Adrenal gland (tissue), 12 donors: ENCODE results near the gene MAVS. TPM values are rescaled to one million over a fixed set of nuclear protein-coding genes. Genes with fewer than 3 reads are reported as not detected.
A peak's percentile ranks its signal among the peaks of the same experiment; 100 is the strongest.

ENCODE experiments used
- DNase-seq, 7 donors: peaks; one replicate each; pipeline ENCODE4 v3.0.0-alpha.2; 2019 to 2020
- H3K27ac ChIP-seq, 5 donors: fragments of 200-600 bp; sonication (generic) in 4 of 5; 1 replicate in 3 of 5; 2 replicates in 2 of 5; pipeline versions ENCODE4 v1.5.1 to v1.8.0; 2016 to 2020; ENCODE audit warnings: mild to moderate bottlenecking in 1 of 5
- H3K27me3 ChIP-seq: fragments of 200-600 bp; 2 replicates; pipeline ENCODE4 v1.8.0; 2021
- H3K36me3 ChIP-seq, 2 donors: fragments of 200-600 bp; replicated peaks in 1 of 2; 1 replicate in 1 of 2; 2 replicates in 1 of 2; pipeline versions ENCODE4 v1.5.1 to v1.8.0; 2018 to 2022
- H3K4me1 ChIP-seq, 2 donors: fragments of 200-600 bp; replicated peaks in 1 of 2; 1 replicate in 1 of 2; 2 replicates in 1 of 2; pipeline versions ENCODE4 v1.5.1 to v1.8.0; 2018 to 2021
- H3K4me3 ChIP-seq, 4 donors: fragments of 200-600 bp; sonication (generic) in 3 of 4; one replicate each; pipeline ENCODE4 v1.5.1; 2016 to 2018
- H3K9me3 ChIP-seq, 3 donors: fragments of 200-600 bp; sonication (generic) in 1 of 3; replicated peaks in 1 of 3; 1 replicate in 2 of 3; 2 replicates in 1 of 3; pipeline versions ENCODE4 v1.5.1 to v1.8.0; 2016 to 2021
- POLR2A ChIP-seq, 2 donors: fragments of 450-650 bp; IDR thresholded peaks; one replicate each; pipeline ENCODE4 v1.6.1; 2017; ENCODE audit warnings: antibody characterized with exemption in 2 of 2, mild to moderate bottlenecking in 2 of 2, moderate library complexity in 1 of 2
- WGBS, 4 donors: extraction: QIAGEN DNeasy Blood & Tissue Kit in 2 of 4; methylation state at CpG; one replicate each; pipeline versions ENCODE4 v1.1.5 to v1.1.7; 2013 to 2017; 5-methylcytosine and 5-hydroxymethylcytosine counted together
- intact Hi-C, 2 donors: fragments of 100-400 bp; cut with DNase I; formaldehyde crosslinking; loops; one replicate each; pipeline versions ENCODE4 v1.14.1 to v1.15.0; 2022 to 2023
- polyA plus RNA-seq, 3 donors: library from polyadenylated mRNA; stranded (reverse); fragments of 200-250 nt in 2 of 3; fragments of 350-450 nt in 1 of 3; fragmentation: Illumina TruSeq in 1 of 3; extraction: RNeasy Lipid Tissue Mini Kit (QIAGEN cat#74804) in 1 of 3; gene quantifications; one replicate each; pipeline ENCODE4 v1.2.3, GENCODE V29; 2013 to 2014
- total RNA-seq, 9 donors: library from RNA; depleted of rRNA in 4 of 9; stranded (reverse); fragments of >200 nt in 4 of 9; fragments of 120-200 nt in 1 of 9; fragmentation: NEBNext Ultra II Directional in 1 of 9; extraction: Animal tissue kit (Norgen Biotek cat#: 25700) in 1 of 9; gene quantifications; one replicate each; pipeline versions ENCODE4 v1.1.0 to v1.2.4, GENCODE V29; 2013 to 2023
- TF ChIP-seq, protein P1 (sequence below), 6 experiments: fragments of 450-650 bp in 4 of 6; fragments of 200-600 bp in 2 of 6; sonication (generic) in 1 of 6; IDR thresholded peaks; 1 replicate in 5 of 6; 2 replicates in 1 of 6; pipeline versions ENCODE4 v1.5.1 to v1.8.0; 2016 to 2021; ENCODE audit warnings: antibody characterized with exemption in 6 of 6, mild to moderate bottlenecking in 2 of 6, moderate library complexity in 1 of 6
- donor health status: healthy with polysubstance abuse.
- donor health status: Bipolar disorder and iron deficiency.
- donor health status: DM: yes; HTN: yes; CAD: no.
- donor health status: DM: no; HTN: no; CAD: no.
- donor health status: DM: no; HTN: no; CAD: no.
- donor health status: DM: yes; HTN: yes; CAD: no.

Gene MAVS
- total and polyA plus RNA-seq, 12 donors, result 10.0 to 46.7 (median 31.4) TPM

DNA sequence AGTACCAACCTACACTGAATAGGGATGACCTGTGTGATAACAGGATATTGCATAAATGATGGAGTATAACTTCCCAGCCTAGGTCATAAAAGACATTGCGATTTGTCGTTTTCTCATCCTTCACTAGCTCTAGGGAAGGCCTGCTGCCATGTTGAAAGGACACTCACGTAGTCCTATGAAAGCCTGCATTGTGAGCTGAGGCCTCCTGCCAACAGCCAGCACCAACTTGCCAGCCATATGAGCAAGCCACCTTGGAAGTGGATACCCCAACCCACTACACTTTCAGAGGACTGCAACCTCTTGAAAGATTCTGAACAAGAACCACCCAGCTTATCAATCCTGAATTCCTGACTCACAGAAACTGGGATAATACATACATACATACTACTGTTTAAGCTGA is 39.1 kb downstream of the MAVS start:
- Histone ChIP-seq H3K9me3 (no peaks in the 10 kb centered on the region), H3K4me3 (no peak overlapping the region), H3K27ac (no peak overlapping the region), H3K36me3 (no peaks in the 10 kb centered on the region), H3K4me1 (peaks cover 10 to 14% of the 10 kb centered on the region in 2 donors), H3K27me3 (no peaks in the 10 kb centered on the region)
- TF ChIP-seq, protein P1, sequence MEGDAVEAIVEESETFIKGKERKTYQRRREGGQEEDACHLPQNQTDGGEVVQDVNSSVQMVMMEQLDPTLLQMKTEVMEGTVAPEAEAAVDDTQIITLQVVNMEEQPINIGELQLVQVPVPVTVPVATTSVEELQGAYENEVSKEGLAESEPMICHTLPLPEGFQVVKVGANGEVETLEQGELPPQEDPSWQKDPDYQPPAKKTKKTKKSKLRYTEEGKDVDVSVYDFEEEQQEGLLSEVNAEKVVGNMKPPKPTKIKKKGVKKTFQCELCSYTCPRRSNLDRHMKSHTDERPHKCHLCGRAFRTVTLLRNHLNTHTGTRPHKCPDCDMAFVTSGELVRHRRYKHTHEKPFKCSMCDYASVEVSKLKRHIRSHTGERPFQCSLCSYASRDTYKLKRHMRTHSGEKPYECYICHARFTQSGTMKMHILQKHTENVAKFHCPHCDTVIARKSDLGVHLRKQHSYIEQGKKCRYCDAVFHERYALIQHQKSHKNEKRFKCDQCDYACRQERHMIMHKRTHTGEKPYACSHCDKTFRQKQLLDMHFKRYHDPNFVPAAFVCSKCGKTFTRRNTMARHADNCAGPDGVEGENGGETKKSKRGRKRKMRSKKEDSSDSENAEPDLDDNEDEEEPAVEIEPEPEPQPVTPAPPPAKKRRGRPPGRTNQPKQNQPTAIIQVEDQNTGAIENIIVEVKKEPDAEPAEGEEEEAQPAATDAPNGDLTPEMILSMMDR (IDR thresholded peaks at IDR 0.05), result no peak
- no peak for TF ChIP-seq POLR2A (IDR thresholded peaks at IDR 0.05)
- WGBS, 4 donors, result 91 to 97% (median 92%) methylated on average over 3 of the region's 3 CpGs
- peak in 1 of 7 donors; percentile 6 for DNase-seq
- intact Hi-C loops, result loop anchor here (5.0 to 10.0 kb wide), 5 partner anchors 122 to 207 kb away; no protein-coding TSS in a partner anchor

DNA sequence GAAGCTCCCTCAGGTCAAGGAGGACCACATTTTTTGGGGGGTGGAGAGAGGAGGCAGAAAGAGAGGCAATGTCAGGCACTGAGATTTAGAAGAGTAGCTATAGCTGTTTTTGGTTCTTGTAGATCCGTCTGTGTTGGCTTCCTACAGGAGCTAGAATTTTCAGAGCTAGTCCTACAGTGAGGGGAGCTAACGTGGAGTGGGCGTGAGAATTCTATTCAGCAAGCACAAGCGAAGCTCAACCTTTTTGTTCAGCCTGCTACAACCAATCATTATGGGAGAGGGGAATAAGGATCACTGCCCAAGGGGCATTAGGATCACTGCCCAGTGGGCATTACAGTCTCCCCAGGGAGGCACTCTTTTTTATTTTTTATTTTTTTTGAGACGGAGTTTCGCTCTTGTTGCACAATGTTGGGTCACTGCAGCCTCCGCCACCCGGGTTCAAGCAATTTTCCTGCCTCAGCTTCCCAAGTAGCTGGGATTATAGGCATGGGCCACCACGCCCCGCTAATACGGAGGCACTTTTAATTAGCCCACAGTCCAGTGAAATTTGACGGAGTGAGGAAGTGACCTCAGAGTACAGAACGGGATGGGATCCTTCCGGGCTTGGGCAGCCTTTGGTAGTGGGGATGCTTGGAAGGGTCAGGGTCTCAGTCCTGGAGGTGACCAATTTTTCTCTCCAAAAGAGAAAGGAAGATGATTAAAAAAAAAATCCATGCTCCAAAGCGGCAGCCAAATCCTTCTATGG is 41.4 kb downstream of the MAVS start:
- no peaks in the 10 kb centered on the region for H3K36me3 ChIP-seq
- no peaks in the 10 kb centered on the region for H3K27me3 ChIP-seq
- H3K4me1 ChIP-seq, result peaks cover 27 to 37% of the 10 kb centered on the region in 2 donors
- TF ChIP-seq, protein P1 (IDR thresholded peaks at IDR 0.05), result no peak
- TF ChIP-seq POLR2A (IDR thresholded peaks at IDR 0.05), result no peak
- peak in 4 of 7 donors; percentile 32 to 35 (median 34) for DNase-seq
- H3K4me3 ChIP-seq, result peak overlapping the region; percentile 29 to 93 (median 80)
- intact Hi-C loops, result loop anchor here (5.0 to 10.0 kb wide), 5 partner anchors 119 to 204 kb away; no protein-coding TSS in a partner anchor
- peak overlapping the region; percentile 75 to 97 (median 88) for H3K27ac ChIP-seq
- no peaks in the 10 kb centered on the region for H3K9me3 ChIP-seq
- WGBS, 4 donors, result 16 to 23% (median 21%) methylated on average over 15 of the region's 15 CpGs

DNA sequence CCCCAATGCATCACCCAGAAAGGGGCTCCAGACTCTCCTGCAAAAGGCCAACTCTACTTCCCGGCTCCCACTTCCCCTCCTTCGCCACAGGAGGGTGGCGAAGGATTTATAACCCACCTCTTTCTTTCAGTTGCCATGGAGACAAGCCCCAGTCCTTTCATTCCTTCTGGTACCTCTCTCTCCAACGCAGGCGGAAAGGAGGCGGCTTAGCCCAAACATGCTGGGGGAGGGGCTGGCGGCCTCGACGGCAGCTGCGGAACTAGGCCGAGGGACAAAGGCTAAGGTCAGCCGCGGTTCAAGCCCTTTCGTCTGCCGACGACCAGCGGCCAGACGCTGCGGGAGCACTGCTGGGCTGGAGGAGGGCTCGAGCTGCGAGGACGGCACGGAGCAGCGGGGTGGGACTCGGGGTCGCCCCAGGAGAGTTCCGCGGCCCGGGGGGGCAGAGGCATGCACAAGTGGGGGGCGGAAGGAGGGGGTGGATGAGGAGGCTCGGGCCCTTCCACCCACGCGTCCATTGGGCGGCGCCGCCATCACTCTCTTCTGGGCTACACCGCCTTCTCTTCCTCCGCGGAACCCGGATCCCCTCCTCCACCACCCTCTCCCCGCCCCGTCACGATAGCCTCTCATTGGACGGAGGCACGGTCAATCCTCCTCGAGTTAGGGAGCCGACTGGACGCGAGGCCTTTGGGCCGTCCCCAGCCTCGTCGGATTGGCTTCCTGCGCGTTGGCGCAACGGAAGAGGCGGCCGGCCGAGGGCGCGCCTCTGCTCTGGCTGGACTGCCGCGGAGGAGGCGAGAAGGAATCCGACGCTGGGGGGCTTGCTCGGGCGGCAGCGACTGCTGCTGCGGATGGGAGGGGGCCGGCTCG is 42.2 kb downstream of the MAVS start, which contains the start of gene PANK2:
Gene PANK2 (plus strand): TSS at position 766 of the 867 bp plus-strand sequence.
- 0 to 2% (median 0%) methylated on average over 6 to 71 of the region's 72 CpGs for WGBS, 4 donors
- DNase-seq, result peak; percentile 99 to 100 (median 100)
- no peaks in the 10 kb centered on the region for H3K36me3 ChIP-seq
- H3K4me3 ChIP-seq, result peak within 1 kb of the TSS; percentile 69 to 100 (median 92)
- peak within 1 kb of the TSS; percentile 75 to 97 (median 90) for H3K27ac ChIP-seq
- intact Hi-C loops, result loop anchor here (5.0 to 10.0 kb wide), 5 partner anchors 118 to 203 kb away; no protein-coding TSS in a partner anchor
- TF ChIP-seq POLR2A (IDR thresholded peaks at IDR 0.05), result peak; percentile 87 to 91
- TF ChIP-seq, protein P1 (IDR thresholded peaks at IDR 0.05), result peak in 5 of 6 experiments; percentile 46 to 74 (median 66)
- H3K9me3 ChIP-seq, result no peaks in the 10 kb centered on the region
- no peaks in the 10 kb centered on the region for H3K27me3 ChIP-seq
- H3K4me1 ChIP-seq, result peaks cover 27 to 46% of the 10 kb centered on the region in 2 donors
